HG03095 (cell line): ENCODE results near the gene INKA2.

Source experiments
- ATAC-seq: cut with Tn5 transposase; IDR thresholded peaks from one replicate; pipeline ENCODE4 v1.9.1; 2021; ENCODE audit warnings: moderate library complexity; ENCODE audit not compliant: unreplicated experiment

The INKA2 gene

DNA sequence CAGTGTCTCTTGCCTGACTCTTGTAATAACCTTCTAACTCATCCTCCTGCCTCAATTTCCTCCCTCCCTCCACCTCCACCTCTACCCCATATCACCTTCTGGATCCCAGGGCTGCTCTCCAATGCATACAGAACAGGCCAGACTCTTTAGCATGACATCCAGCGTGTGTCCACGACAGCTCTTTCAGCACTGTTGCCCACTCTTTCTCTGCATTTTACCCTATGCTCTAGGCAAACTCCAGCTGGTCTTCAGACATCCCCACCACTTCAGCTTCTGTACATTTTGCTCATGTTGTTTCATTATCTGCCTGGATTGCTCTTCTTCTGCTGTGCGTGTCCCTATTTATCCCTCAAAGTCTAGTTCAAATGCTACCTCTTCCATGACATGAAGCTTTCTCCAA lies 4.8 kb downstream of the INKA2 start:
- ATAC-seq, result no peak

DNA sequence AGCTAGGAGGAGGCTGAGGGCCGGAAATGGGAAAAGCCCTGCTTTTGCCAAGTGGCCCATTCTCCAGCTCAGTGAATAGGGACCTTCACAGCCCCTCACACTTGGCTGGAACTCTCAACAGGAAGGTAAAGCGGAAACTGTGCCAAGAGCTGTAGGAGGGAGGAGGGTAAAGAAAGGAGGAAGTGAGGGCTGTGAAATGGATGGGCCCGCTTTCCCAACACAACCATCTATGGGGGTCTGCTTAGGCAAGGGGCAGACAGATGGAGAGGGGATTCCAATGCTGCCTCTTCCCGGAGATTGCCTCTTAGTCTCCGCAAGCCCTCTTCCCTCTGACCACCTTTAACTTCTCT lies 5.2 kb downstream of the INKA2 start:
- no peak for ATAC-seq

DNA sequence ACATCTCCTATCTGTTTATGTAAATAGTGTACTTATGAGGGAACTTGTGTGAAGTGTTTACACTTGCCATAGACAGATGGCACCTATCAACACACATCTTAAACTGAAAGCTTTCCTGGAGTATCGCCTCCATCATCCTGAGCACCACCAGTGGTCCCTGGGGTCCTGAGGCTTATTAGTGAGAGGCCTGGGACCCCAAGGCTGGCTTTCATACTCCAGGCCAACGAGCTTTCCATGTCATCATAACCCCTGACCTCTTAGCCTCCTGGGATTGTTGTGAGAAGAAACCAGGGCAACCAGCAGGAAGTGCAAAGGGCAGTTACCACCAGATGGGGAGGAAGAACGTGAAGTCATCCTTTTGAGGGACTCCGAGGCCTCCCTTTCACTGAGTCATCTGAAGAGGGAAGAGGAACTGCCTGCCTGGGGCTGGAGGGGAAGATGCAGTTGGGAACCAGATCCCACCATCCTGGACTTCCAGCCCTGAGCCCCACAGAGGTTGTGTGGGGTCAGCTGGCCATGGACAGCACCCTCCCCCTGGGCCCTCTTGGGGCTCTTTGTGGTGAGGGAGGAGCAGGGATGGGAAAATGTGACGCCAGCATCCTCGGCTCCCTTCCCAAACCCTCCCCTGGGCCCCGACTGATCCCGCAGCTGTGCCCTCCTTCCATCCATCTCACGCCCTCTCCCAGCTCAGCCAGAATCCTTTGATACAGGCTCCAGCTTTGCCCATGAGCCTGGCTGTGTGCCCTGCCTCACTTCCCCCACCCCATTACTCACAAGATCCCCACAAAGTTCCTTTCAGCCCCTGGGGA lies 5.8 kb downstream of the INKA2 start:
- ATAC-seq, result no peak

DNA sequence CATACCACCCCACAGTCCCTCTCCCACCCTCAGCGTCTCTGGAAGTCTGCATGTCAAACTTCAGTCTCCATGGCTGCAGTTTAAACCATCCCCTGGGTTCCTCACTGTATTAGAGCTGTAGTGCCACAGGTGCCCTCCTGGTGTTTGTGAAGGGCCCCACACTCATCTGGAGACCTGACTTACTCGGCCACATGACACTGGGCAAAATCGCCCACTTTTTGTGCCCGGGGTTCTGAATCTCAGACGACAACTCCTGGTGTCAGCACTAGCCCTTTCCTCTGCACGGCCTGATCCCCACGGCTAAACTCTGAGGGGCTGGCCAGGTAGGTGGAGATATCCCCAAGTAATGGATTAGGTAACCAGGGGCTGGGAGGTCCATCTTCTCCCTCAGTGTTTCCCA lies 6.5 kb downstream of the INKA2 start:
- ATAC-seq, result no peak

DNA sequence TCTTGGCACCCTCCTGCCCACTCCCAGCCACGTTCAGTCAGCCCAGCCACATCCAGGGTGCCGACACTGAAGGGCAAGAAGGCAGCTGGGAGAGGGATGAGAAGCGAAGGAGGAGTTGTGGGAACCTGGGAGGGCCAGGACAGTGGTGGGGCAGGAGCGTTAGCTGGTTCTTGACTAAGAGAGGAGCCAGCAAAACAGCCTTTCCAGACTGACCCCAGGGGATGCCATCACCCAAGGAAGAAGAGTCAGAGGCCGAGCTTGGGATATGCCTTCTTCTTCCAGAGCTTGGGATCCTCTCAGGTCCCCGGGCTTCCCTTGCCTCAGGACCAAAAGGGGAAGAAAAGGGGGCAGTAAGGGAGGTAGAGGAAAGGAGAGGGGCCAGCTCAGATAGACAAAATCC lies 7.2 kb downstream of the INKA2 start:
- no peak for ATAC-seq

DNA sequence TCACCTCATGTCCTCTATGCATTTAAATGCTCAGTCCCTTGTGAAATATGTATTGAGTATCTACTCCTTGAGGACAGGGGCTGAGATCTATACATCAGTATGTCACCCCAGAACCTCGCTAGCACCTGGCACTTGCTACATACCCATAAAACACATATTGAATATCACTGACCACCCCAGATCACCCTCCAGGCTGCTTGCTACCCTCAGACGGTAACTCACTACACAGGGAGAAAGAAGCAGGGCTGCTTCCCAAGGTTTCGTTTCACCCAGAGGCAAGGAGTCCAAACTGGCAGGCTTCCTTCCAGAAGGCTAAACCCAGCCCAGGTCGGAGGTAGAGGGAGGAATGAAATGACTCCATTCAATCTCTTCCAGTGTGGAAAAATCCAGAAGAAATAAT lies 8.5 kb downstream of the INKA2 start:
- ATAC-seq, result no peak

DNA sequence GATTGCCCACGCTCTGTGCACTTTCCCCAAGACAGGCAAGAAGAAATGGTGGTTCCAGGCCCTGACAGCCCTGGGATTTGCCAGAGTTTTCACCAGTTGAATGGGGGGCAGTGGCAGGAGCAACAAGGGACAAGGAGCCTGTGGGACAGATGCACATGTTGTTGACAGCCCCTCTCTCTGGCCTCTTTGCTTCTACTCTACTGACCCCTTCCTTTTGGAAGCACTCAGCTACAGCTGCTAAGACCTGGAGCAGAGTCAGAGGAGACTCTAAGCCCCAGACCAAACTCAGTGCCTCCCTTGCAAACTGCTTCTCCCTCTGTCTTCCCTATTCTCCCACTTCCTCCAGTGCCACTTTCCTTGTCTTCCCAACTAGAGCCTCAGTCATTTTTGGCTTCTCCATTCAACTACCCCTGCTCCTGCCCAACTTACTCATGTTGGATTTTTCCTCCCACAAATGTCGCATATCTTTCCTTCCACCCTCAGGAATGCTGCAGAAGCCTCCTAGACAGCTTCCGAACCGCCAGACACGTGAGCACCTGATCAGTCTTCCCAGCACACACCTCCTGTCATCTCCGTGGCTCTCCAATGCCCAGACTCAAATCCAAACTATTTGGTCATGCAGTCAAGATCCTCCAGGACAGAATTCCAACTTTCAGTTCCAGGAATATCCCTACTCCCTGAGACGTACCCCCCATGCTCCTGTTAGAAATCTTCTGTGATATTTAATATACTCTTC lies 9.1 kb downstream of the INKA2 start:
- no peak for ATAC-seq

DNA sequence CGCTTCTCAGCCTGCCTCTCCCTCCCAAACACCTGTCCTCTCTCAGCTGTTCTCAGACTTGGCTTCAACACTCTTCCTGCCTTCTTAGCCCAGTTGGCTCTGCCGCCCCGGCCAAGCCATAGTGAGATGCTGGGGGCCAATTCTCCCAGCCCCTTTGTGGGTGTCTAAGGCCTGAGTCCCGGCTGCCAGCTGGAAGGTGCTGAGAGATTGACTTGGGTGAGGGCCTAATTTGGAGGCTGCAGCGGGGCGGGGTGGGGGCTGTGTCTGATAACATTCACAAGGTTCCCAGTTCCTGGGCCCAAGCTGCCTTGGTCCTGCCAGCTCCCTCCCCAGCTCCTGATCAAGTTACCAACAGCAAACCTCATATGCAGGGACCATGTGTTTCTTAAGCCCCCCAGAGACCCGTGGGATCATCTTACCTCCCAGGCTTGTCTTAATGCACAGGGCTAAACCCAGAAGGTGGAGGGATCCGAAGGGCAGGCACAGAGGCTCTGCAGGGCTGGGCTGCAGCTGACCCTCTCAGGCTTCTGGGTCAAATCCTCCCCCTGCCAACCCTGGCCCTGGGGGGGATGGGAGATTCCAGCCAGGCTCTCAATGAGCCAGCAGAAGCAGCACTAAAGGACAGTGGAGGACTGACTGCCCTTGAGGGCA lies 9.8 kb downstream of the INKA2 start:
- no peak for ATAC-seq

DNA sequence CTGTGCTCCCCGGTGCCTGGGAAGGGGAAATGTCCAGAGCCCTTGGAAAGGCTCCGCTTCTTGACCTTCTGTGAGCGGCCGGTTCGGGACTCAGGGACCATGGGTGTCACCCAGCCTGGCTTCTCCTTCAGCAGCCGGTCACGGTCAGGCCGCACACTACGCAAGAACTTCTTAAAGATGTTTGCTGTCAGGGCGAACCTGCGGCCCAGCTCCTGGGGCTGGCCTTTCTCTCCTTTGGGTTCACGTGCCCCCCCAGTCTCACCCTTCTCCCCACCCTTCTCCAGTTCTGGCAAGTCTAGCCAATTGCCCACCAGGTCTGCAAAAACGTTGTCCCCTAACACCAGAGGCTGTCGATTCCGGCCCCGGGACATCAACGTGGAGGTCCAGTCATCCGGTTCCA lies 12.1 kb downstream of the INKA2 start:
- ATAC-seq, result no peak

DNA sequence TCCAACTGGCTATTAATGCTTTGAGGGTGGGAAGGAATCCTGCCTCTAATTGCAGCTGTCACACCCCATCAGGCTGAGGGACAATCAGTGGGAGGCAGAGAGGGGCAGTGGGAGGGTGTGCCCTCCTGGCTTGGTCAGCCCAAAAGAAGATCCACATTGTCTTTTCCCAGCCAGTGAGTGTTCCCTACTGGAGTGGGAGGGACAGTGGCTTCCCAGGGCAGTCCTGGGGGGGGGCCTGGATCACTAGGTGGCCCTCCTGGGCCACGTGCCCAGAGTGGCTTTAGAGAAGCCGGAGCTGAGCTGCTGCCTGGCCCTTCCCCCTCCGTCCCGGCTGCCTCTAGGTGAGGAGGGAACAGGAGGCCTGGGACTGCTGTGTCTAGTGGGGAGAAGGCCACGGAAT lies 14.0 kb downstream of the INKA2 start:
- ATAC-seq, result no peak

DNA sequence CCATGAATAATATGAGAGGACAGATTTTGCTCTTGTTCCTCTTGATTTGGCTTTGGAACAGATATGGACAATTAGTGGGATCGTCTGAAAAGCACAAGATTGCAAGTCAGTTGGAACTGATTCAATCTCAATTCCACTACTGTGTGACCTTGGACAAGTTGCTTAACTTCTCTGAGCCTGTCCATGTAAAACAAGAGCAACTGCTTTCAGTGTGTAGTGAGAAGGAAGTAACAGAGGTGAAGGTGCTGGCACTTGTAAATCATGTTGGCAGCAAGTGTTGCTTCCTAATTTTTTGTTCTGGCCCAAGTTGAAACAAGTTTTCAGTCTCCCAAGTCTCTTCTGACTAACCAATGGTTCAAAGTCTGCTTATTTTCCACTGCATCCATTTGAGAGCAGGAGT lies 15.3 kb downstream of the INKA2 start:
- ATAC-seq, result no peak

DNA sequence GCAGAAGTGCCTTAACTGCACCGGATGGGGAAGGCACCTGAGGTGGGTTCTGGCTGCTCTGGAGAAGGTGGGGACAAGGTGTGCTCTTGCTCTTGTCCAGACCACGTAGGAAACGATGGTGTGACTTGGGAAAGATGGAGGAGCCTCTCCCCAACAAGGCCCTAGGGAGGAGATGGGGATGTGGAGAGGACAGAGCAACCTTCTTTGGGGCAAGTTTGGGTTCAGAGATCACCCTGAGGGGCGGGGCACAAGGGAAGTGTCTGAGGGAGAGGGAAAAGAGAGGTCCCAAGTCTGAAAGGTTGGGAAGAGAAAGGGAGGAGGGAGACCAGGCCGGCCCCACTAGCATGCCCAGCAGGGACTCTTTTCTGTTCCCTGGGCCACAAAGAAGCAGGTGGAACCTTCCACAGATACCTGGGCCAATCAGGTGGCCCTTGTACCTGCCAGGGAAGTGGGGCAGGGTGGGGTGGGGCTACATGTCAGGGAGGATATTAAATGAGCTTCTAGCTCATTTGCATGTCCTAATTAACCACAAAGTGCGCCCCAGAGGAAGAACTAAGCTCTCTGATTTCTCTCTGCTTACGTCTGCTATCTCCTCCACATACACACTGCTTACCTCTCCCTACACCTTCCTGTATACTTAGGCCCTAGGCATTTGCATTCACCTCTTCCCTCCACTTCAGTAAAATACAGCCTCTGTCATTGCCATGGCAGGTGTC lies 15.9 kb downstream of the INKA2 start:
- no peak for ATAC-seq

DNA sequence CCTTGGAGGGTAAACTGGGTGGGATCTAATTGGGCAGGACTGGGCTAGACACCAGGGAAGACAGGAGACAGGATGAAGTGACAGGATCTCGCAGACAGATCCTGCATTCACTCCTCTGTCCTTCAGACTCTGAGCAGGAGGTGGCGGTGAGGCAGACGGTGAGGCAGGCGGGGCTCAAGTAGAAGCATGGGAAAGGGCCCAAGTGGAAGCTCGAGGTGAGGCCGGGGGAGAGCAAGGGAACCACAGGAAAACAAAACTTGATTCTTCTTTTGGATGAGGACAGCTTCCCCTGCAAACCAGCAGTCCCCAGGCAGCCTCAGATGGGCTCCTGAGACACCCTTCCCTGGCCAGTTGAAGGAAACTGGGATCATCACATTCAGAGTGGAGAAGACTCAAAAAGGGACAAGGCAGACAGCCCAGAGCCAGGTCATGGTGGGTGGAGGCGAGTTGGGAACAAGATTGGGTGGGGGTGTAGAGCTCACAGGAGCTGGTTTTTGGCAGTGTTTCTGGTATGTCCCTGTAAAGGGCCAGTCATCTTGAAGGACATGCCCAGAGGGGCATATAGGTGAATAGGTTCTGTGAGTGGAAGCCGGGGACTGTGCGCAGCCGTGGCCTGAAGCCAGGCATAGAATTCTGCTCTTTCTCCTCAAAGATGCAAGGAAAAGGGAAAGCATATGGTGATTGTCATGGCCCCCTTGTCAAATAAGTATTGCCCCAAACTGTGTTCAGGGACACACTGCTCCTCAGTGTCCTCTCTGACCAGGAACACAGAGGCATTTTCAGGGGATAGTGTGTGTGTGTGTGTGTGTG lies 18.0 kb downstream of the INKA2 start:
- ATAC-seq, result no peak

DNA sequence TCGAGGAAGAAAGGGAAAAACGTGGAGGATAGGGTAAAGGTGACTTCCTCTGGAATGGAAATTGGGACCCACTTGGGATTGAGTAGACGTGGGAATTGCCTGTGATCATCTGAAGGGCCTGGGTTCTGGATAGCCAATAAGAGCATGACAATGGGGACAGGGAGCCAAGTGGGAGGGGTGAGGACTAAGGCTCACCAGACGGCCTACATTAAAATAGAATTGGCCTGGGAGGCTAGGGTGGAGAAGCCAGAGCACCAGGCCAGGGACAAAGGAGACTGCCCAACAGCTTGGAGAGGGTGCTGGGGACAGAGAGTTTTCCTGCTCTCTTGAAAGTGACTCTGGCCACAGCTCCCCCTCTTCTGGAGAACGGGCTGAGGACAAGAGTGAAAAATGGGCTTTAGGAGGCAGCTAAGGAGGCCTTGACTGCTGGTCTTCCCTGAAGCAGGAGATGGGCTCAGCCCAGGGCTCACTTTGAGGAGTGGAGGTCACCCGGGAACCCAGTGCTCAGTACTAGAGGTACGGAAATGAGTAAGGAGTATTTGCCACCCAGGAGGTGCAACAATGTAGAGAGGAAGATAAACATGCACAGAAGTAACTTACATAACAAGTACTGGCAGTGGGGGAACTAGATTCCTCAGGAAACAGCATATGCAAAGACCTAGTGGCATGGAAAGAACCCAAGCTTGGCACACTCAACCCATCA lies 18.8 kb downstream of the INKA2 start:
- no peak for ATAC-seq

DNA sequence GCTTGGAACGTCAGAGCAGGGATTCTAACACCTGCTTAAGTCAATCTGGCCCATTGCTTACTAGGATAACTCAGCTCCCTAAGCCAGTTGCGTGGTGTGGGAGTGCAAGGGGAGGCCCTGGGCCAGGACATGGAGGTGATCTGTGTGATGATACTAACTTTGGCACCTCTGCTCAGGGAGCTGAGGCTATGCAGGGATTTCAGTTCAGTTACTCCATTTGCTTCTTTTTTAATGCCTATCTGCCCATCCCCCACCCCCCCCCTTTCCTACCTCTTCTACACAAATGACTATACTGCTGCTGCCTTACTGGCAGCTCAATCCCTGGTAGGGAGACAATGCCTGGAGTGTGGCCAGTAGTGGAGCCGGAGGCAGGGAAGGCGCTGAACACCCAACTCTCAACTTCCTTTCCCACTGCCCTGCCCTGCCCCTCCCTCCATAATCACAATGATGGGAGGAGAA lies 19.5 kb downstream of the INKA2 start:
- ATAC-seq, result no peak

DNA sequence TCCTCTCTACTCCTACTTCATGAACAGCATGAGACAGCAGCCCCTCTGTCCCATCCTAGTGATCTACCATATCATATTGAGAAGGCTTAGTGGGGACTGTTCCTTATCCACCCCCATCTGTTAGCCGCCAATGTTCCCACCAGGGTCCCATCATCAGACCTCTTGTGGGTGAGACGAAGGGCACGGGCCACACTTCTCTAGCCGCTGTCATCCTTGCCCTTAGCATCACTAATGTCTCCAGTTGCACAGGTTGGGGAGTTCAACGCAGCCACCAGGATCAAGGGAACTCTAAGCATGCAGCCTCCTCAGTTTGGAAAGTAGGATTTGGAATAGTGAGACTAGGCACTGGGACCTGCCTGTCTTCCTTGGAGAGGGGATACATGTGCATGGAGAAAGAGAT lies 20.1 kb downstream of the INKA2 start:
- no peak for ATAC-seq

DNA sequence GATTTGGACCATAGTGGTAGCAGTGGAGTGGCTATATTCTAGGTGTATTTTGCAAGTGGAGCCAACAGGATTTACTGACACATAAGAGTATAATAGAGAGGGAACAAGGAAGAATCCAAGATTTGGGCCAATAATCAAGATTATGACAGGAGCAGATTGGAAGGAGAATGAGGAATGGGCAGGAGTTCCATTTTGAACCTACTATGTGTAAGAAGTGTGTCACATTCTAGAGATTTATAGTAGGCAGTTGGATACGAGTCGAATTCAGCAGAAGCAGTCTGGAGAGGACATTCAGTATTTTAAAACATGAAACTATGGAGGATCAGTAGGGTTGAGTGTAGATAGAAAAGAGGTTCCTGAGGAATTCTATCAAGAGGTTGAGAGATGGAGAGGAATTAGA lies 21.7 kb downstream of the INKA2 start:
- ATAC-seq, result no peak

DNA sequence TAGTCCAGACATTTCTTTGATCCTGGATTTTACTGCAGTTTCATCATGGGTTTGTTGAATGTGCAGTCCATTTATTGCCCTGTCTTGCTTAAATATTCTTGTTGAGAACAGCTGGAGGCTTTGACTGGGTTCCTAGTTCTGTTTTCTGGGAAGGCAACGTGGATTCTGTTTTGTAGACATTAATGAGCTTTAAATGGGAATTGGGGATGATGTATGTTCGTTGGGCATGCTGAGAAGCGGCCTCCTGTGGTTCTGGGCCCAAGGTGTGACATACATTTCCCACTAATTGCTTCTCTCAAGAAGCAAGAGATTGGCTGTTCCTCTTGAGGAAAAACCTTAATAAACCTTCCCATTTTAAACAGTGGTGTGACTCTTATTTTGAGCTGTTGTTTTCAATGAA lies 22.9 kb downstream of the INKA2 start:
- no peak for ATAC-seq

DNA sequence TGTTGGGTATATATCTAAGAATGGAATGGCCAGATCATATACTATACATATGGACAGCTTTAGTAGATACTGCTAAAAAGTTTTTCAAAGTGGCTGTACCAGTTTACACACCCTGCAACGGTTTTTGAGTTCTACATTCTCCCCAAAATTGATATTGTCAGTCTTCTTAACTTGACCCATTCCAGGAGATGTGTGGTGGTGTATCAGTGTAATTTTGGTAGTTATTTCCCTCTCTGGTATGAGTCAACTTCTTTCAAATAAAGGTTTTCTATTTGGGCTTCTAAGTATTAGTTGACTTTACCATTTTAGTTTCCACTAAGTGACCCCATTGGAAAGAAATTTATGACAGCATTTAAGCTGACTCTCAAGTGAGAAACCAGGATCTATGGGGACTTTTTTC lies 29.2 kb downstream of the INKA2 start:
- ATAC-seq, result no peak

DNA sequence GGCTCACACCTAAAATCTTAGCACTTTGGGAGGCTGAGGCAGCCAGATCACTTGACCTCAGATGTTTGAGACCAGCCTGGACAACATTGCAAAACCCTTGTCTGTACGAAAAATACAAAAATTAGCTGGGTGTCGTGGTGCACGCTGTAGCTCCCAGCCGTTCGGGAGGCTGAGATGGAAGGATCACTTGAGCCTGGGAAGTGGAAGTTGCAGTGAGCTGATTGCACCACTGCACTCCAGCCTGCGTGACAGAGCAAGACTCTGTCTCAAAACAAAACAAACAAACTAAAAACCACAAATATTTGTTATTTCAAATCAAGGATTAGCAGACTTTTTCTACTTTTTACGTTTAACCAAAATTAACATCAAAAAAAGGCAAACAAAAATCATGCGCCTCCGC lies 31.3 kb downstream of the INKA2 start:
- ATAC-seq, result no peak
